ENCODE data around the gene PIKFYVE.

The PIKFYVE gene

DNA sequence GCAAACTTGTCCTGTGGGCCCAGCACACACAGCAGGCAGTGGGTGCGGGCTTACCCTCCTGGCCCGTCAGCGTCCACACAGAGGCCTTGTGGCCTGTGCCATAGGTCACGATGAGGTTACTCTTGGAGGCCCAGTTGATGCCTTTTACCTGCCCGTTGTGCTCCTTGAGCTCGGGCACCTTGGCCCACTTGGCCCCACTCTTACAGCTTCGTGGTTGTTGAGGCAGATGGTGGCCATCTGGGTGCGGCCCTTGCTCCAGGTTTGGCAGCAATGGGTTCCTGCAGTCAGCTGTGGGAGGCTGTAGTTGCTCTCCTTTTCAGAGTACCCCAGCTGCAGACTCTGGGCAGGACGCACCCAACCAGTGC, 95.0 kb downstream of the PIKFYVE start:
- no peak for TF ChIP-seq YY1 (IDR thresholded peaks at IDR 0.05; ENCODE audit: low read depth)
- TF ChIP-seq USF1 (IDR thresholded peaks at IDR 0.05), result no peak
- no peak for TF ChIP-seq NFIC (IDR thresholded peaks at IDR 0.05)
- no peak for TF ChIP-seq EGR1 (IDR thresholded peaks at IDR 0.05)
- no peak for TF ChIP-seq TEAD4 (IDR thresholded peaks at IDR 0.05)
- no peak for TF ChIP-seq TAF1 (IDR thresholded peaks at IDR 0.05; ENCODE audit: low read depth)
- no peak for TF ChIP-seq CEBPB (IDR thresholded peaks at IDR 0.05)
- TF ChIP-seq ZBTB7A (IDR thresholded peaks at IDR 0.05; ENCODE audit: low read depth), result no peak
- no peak for TF ChIP-seq EP300 (IDR thresholded peaks at IDR 0.05; ENCODE audit: borderline replicate concordance)
- TF ChIP-seq CREB1 (IDR thresholded peaks at IDR 0.05; ENCODE audit: low read depth), result no peak
- TF ChIP-seq RAD21 (IDR thresholded peaks at IDR 0.05; ENCODE audit: low read depth), result no peak
- no peak for TF ChIP-seq FOXM1 (IDR thresholded peaks at IDR 0.05; ENCODE audit: borderline replicate concordance, low read depth)
- TF ChIP-seq, protein P1, sequence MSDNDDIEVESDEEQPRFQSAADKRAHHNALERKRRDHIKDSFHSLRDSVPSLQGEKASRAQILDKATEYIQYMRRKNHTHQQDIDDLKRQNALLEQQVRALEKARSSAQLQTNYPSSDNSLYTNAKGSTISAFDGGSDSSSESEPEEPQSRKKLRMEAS (IDR thresholded peaks at IDR 0.05), result no peak
- TF ChIP-seq REST (IDR thresholded peaks at IDR 0.05; ENCODE audit: low read depth), result no peak

GRCh38 chr2:208363485-208363884, 97.4 kb downstream of the PIKFYVE start:
- TF ChIP-seq NFIC (IDR thresholded peaks at IDR 0.05), result no peak
- TF ChIP-seq, protein P1 (IDR thresholded peaks at IDR 0.05), result no peak
- no peak for TF ChIP-seq EP300 (IDR thresholded peaks at IDR 0.05; ENCODE audit: borderline replicate concordance)
- TF ChIP-seq YY1 (IDR thresholded peaks at IDR 0.05; ENCODE audit: low read depth), result no peak
- no peak for TF ChIP-seq CREB1 (IDR thresholded peaks at IDR 0.05; ENCODE audit: low read depth)
- TF ChIP-seq RAD21 (IDR thresholded peaks at IDR 0.05; ENCODE audit: low read depth), result no peak
- no peak for TF ChIP-seq TCF12 (IDR thresholded peaks at IDR 0.05; ENCODE audit: low read depth)
- no peak for TF ChIP-seq CEBPB (IDR thresholded peaks at IDR 0.05)

DNA sequence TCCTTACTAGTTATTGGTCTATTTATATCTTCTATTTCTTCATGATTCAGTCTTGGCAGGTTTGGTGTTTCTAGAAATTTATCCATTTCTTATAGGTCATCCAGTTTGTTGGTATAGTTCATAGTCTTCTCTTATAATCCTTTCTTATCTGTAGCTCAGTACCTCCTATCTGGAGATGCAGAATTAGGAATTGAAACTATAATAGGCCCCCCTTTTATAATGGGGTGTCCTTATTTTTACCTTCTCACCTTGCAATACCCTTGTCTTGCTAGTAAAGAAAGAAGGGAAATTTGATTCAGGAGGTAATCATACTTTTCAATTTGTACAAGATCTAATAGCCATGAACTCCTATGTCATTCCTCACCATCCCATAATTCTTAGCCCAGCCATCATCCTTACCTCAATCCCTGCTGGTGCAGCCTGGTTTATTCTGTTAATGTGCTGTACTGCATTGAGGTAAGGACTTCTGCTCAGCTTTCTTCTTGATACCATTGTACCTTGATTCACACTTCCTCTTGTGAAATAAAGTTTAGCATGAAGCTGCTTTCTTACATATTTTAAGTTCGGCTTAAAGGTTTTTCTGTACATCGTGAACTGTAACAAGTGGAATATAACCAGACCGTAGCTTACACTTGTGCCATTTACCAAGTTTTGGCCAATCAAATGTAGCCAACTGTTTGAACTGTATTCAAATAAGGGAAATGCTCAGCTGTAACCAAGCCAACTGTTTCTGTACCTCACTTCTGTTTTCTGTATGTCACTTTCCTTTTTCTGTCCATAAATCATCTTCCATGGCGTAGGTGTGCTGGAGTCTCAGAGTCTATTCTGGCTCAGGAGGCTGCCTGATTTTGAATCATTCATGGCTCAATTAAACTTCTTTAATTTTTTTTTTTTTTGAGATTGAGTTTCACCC, 100.4 kb downstream of the PIKFYVE start:
- TF ChIP-seq RAD21 (IDR thresholded peaks at IDR 0.05; ENCODE audit: low read depth), result no peak

- no peak for TF ChIP-seq CREB1 (IDR thresholded peaks at IDR 0.05; ENCODE audit: low read depth)
- no peak for TF ChIP-seq RAD21 (IDR thresholded peaks at IDR 0.05; ENCODE audit: low read depth)
- no peak for TF ChIP-seq CEBPB (IDR thresholded peaks at IDR 0.05)
- TF ChIP-seq REST (IDR thresholded peaks at IDR 0.05; ENCODE audit: low read depth), result no peak
- TF ChIP-seq, protein P1 (IDR thresholded peaks at IDR 0.05), result no peak
- no peak for TF ChIP-seq YY1 (IDR thresholded peaks at IDR 0.05; ENCODE audit: low read depth)
- TF ChIP-seq TAF1 (IDR thresholded peaks at IDR 0.05; ENCODE audit: low read depth), result no peak
- TF ChIP-seq USF1 (IDR thresholded peaks at IDR 0.05), result no peak
- TF ChIP-seq FOXM1 (IDR thresholded peaks at IDR 0.05; ENCODE audit: borderline replicate concordance, low read depth), result no peak
- TF ChIP-seq EP300 (IDR thresholded peaks at IDR 0.05; ENCODE audit: borderline replicate concordance), result no peak
- no peak for TF ChIP-seq ZBTB7A (IDR thresholded peaks at IDR 0.05; ENCODE audit: low read depth)
- TF ChIP-seq NFIC (IDR thresholded peaks at IDR 0.05), result no peak
- no peak for TF ChIP-seq TEAD4 (IDR thresholded peaks at IDR 0.05)
- TF ChIP-seq EGR1 (IDR thresholded peaks at IDR 0.05), result no peak
- no peak for TF ChIP-seq TCF12 (IDR thresholded peaks at IDR 0.05; ENCODE audit: low read depth)
Measured at GRCh38 chr2:208369091-208369490, 103.0 kb downstream of the PIKFYVE start.

DNA sequence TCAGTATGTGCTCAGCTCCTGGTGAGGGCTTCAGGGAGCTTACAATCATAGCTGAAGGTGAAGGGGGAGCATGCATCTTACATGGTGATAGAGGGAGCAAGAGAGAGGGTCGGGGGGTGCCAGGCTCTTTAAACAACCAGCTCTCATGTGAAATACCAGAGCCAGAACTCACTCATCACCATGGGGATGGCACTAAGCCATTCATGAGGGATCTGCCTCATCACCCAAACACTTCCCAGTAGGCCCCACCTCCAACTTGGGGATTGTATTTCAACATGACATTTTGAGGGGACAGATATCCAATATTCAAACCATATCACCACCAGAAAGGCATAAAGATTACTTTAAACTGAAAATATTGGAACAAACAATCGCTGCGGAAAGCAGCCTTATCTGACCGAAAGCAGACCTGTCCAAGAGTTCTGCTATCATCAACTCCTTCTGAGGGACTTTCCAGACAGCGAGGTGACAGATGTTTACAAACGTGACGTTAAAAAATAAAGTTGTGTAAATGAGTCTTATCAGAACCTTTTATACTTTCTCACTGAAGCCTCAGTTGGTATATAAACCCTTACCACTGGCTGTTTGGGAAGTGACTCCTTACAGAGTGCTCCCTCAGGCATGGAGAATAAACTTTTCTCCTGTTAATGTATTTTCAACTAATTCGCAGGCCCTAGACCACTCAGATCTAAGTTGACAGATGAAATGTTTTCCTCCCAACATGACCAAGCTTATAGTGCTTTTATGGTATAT, 105.0 kb downstream of the PIKFYVE start:
- TF ChIP-seq EGR1 (IDR thresholded peaks at IDR 0.05), result no peak
- TF ChIP-seq TAF1 (IDR thresholded peaks at IDR 0.05; ENCODE audit: low read depth), result no peak

Data from Ishikawa (cell line).